HFF-Myc (cell line): ENCODE data around the gene EIF3K.

ENCODE experiments used
- DNase-seq: peaks from one replicate; pipeline ENCODE4 v3.0.0-alpha.2; 2011; ENCODE audit warnings: low read depth; ENCODE audit errors: extremely low read depth
- H3K4me3 ChIP-seq: replicated peaks from 2 replicates; pipeline ENCODE4 v1.5.1; 2011; ENCODE audit warnings: low read depth, mild to moderate bottlenecking, control low read depth, low read length
- CTCF ChIP-seq: IDR thresholded peaks from 2 replicates; pipeline ENCODE4 v1.5.1; 2012; ENCODE audit warnings: mild to moderate bottlenecking, low read depth, low read length, control low read depth; ENCODE audit errors: missing control alignments

EIF3K gene

GRCh38 chr19:38657633-38658222 is 38.7 kb downstream of the EIF3K start:
- TF ChIP-seq CTCF: no peak
- no peak for DNase-seq
- H3K4me3 ChIP-seq: no peak overlapping the region

GRCh38 chr19:38658462-38659306 is 39.7 kb downstream of the EIF3K start:
- peak; percentile 98 for DNase-seq
- H3K4me3 ChIP-seq: peak overlapping the region; percentile 12
- TF ChIP-seq CTCF: no peak

GRCh38 chr19:38660724-38661123 is 41.7 kb downstream of the EIF3K start:
- TF ChIP-seq CTCF: no peak
- DNase-seq: no peak
- H3K4me3 ChIP-seq: no peak overlapping the region

GRCh38 chr19:38661136-38661535 is 42.1 kb downstream of the EIF3K start:
- no peak for DNase-seq
- no peak for TF ChIP-seq CTCF
- H3K4me3 ChIP-seq: no peak overlapping the region

GRCh38 chr19:38661996-38662395 is 43.0 kb downstream of the EIF3K start:
- TF ChIP-seq CTCF: no peak
- no peak overlapping the region for H3K4me3 ChIP-seq
- DNase-seq: no peak

GRCh38 chr19:38662537-38663155 is 43.7 kb downstream of the EIF3K start:
- no peak for TF ChIP-seq CTCF
- no peak overlapping the region for H3K4me3 ChIP-seq
- no peak for DNase-seq
